Muscle layer of colon (tissue), 2 donors: ENCODE measurements around the gene UBR1.

Source experiments
- H3K27ac ChIP-seq: one replicate; pipeline ENCODE4 v1.7.0; 2013; ENCODE audit warnings: low read depth, mild to moderate bottlenecking, low read length, moderate library complexity
- H3K27me3 ChIP-seq, 2 donors: one replicate each; pipeline ENCODE4 v1.7.0; 2013; ENCODE audit warnings: low read length in 2 of 2, mild to moderate bottlenecking in 2 of 2; ENCODE audit not compliant: insufficient read depth in 2 of 2, control insufficient read depth in 1 of 2
- H3K36me3 ChIP-seq: one replicate; pipeline ENCODE4 v1.7.0; 2013; ENCODE audit warnings: mild to moderate bottlenecking, low read length; ENCODE audit not compliant: insufficient read depth
- H3K4me1 ChIP-seq: one replicate; pipeline ENCODE4 v1.7.0; 2013; ENCODE audit warnings: mild to moderate bottlenecking, low read length; ENCODE audit not compliant: insufficient read depth
- H3K4me3 ChIP-seq, 2 donors: one replicate each; pipeline ENCODE4 v1.7.0; 2013; ENCODE audit warnings: low read length in 2 of 2, low read depth in 1 of 2, mild to moderate bottlenecking in 1 of 2, moderate library complexity in 1 of 2
- H3K9ac ChIP-seq: one replicate; pipeline ENCODE4 v1.7.0; 2013; ENCODE audit warnings: low read length
- H3K9me3 ChIP-seq: one replicate; pipeline ENCODE4 v1.7.0; 2013; ENCODE audit warnings: mild to moderate bottlenecking, low read length
- donor health status: abdominal sarcoma.
- donor health status: Adenocarcinoma of cecum.

The UBR1 gene

DNA sequence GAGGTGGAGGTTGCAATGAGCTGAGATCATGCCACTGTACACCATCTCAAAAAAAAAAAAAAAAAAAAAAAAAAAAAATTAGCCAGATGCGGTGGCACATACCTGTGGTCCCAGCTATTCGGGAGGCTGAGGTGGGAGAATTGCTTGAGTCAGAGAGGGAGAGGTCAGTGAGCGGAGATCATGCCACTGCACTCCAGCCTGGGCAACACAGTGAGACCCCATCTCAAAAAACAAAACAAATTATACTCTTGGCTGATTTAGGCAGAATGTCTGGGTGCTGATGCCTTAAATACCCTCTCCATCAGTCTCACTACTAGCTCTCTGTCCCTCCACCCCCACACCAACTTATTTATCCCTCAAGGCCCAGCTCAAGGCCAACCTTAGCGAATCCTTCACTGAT, 14.0 kb downstream of the UBR1 start:
- no peaks in the 10 kb centered on the region for H3K27me3 ChIP-seq
- no peak overlapping the region for H3K4me3 ChIP-seq
- H3K27ac ChIP-seq, result no peak overlapping the region
- no peaks in the 10 kb centered on the region for H3K36me3 ChIP-seq
- H3K9me3 ChIP-seq, result no peaks in the 10 kb centered on the region
- H3K4me1 ChIP-seq, result peaks cover 9% of the 10 kb centered on the region
- no peak overlapping the region for H3K9ac ChIP-seq

DNA sequence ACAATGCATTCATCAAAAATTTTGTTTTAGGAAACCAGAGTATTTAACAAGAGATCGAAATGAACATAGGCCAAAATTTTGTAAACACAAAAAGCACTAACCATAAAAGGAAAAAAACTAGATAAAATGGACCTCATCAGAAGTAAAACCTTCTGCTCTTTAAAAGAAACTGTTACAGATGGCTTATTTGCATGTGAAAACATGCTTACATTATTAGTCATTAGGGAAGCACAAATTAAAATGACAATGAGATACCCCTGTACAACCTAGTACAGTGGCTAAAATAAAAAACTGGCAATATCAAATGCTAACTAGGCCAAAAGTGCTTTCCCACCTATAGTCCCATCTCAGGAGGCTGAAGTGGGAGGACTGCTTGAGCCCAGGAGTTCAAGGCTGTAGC, 19.3 kb downstream of the UBR1 start:
- Histone ChIP-seq H3K4me3 (no peak overlapping the region), H3K27ac (no peak overlapping the region), H3K36me3 (peaks cover 13% of the 10 kb centered on the region), H3K9ac (no peak overlapping the region), H3K4me1 (peaks cover 15% of the 10 kb centered on the region), H3K9me3 (no peaks in the 10 kb centered on the region), H3K27me3 (no peaks in the 10 kb centered on the region)

DNA sequence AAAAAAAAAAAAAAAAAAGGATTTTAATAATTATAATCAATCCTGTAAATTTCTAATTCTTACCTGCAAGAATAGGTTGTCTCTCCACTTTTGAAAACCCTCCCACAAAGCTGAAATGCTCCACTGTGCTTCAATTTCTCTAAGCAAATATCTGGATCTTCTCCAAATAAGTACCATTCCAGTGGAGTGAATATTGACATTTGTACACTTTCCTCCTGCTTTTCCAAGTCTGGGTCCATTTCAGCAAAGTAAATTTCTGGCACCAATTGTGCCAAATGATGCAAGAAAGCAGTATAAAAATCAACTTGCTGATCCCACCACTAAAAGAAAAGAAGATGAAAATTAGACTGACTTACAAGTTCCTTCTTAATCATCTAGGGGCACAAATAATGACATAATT, 19.9 kb downstream of the UBR1 start:
- Histone ChIP-seq H3K9ac (no peak overlapping the region), H3K4me3 (no peak overlapping the region), H3K4me1 (peaks cover 15% of the 10 kb centered on the region), H3K9me3 (no peaks in the 10 kb centered on the region), H3K36me3 (peaks cover 13% of the 10 kb centered on the region), H3K27me3 (no peaks in the 10 kb centered on the region), H3K27ac (no peak overlapping the region)

DNA sequence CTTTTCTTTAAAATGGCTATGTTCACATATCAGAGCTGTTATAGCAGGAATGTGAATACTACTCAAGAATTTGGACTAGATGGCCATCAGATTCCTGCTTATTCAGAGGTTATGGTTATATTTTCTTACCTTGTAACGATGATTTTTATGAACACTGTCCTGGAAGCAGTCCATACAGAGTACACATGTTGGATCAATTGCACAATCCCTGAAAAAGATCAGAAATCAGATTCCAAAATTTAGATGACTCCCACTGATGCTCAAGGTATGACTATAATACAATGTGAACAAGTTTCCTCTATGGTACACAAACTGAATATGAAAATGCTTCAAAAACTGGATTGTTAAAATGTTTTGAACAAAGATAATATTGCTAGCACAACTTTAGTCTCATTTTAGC, 23.3 kb downstream of the UBR1 start:
- Histone ChIP-seq H3K4me1 (peaks cover 15% of the 10 kb centered on the region), H3K9me3 (no peaks in the 10 kb centered on the region), H3K27me3 (no peaks in the 10 kb centered on the region), H3K9ac (no peak overlapping the region), H3K4me3 (no peak overlapping the region), H3K27ac (no peak overlapping the region), H3K36me3 (peaks cover 13% of the 10 kb centered on the region)

DNA sequence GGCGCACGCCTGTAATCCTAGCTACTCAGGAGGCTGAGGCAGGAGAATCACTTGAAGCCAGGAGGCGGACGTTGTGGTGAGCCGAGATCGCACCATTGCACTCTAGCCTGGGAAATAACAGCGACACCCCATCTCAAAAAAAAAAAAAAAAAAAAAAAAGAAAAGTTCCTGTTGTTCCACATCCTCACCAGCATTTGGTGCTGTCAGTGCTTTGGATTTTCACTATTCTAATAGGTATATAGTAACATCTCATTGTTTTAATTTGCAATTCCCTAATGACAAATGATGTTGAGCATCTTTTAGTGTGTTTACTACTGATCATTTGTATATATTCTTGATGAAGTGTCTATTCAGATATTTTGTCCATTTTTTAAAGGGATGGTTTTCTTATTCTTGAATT, 24.6 kb downstream of the UBR1 start:
- H3K4me1 ChIP-seq, result peaks cover 11% of the 10 kb centered on the region
- H3K27me3 ChIP-seq, result no peaks in the 10 kb centered on the region
- H3K9ac ChIP-seq, result no peak overlapping the region
- H3K36me3 ChIP-seq, result peaks cover 13% of the 10 kb centered on the region
- no peak overlapping the region for H3K27ac ChIP-seq
- no peaks in the 10 kb centered on the region for H3K9me3 ChIP-seq
- no peak overlapping the region for H3K4me3 ChIP-seq

DNA sequence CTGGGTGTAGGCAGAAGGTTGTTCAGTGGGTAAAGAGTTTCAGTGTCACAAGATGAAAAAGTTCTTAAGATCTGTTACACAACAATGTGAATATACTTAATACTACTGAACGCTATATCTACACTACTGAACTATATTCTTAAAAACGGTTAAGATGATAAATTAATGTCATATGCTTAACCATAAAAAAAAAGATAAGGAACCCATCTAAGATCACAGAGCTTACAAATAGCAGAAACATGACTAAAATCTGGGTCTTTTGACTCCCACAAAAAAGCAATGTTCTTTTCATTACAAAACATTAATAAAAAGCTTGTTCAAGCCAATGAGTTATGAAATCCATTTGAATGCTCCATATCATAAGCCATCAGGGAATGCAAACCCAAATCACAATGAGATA, 34.4 kb downstream of the UBR1 start:
- no peaks in the 10 kb centered on the region for H3K4me1 ChIP-seq
- H3K27ac ChIP-seq, result no peak overlapping the region
- H3K4me3 ChIP-seq, result no peak overlapping the region
- no peak overlapping the region for H3K9ac ChIP-seq
- peaks cover 46% of the 10 kb centered on the region for H3K36me3 ChIP-seq
- H3K9me3 ChIP-seq, result no peaks in the 10 kb centered on the region
- no peaks in the 10 kb centered on the region for H3K27me3 ChIP-seq

DNA sequence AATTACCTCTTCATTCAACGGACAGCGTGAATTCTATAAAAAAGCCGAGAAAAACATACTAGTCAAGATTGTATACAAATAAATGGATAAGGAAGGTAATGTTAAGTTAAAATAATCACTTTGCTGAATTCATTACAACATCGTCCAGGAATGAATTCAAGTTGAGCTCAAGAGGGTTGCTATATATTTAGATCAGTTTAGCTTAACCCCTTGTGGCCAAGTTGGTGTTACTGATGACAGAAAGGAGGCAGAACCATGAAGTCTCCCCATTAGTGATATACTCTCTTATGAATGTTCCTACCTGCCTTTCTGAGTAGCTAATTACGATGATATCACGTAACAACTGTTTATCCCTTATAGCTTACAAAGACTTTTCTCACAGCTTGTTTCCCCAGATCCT, 34.9 kb downstream of the UBR1 start:
- Histone ChIP-seq H3K4me1 (no peaks in the 10 kb centered on the region), H3K9me3 (no peaks in the 10 kb centered on the region), H3K27me3 (no peaks in the 10 kb centered on the region), H3K4me3 (no peak overlapping the region), H3K36me3 (peaks cover 46% of the 10 kb centered on the region), H3K9ac (no peak overlapping the region), H3K27ac (no peak overlapping the region)

DNA sequence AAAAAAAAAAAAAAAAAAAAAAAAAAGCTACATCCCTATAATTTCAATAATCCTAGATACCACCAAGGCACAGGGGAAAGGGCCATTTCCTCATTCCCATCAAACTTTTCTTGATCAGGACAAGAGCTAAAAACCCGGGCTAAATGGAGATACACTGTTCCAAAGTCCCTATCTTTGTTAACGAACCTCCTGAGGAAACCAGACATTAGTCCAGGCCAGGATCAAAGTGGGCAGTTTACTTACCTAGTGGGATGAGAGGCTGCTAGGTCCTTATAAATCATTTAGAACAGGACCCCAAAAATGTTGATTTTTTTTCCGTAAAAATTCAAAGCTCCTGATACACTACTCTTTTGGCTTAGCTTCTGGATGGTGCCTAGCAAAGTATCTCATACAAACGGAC, 35.6 kb downstream of the UBR1 start:
- Histone ChIP-seq H3K9me3 (no peaks in the 10 kb centered on the region), H3K27me3 (no peaks in the 10 kb centered on the region), H3K4me1 (no peaks in the 10 kb centered on the region), H3K4me3 (no peak overlapping the region), H3K36me3 (peaks cover 52% of the 10 kb centered on the region), H3K9ac (no peak overlapping the region), H3K27ac (no peak overlapping the region)

DNA sequence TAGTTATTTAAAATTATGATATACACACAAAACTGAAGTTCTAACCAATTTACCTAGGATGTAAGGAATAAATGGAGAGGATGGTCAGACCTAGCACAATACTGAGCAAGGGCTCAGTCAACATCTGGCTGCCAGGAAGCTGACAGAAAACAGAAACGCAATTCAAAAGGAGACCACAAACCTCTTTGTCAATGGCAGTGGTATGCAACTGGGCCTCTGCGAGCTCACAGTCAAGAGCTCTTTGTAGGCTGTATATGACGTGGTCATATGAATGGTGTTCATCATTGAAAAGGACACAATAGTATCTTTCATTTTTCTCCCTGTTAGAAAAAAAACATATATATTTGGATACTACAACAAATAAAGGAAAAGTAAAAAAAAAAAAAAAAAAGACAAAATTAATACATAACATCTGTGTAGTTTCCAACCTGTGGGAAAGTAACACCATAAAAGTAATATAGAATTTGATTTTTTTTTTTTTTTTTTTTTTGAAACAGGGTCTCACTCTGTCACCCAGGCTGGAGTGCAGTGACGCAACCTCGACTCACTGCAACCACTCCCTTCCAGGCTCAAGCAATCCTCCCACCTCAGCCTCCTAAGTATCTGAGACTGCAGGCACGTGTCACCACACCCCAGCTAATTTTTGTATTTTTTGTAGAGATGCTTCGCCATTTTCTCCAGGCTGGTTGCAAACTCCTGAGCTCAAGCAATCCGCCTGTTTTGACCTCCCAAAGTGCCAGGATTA, 37.9 kb downstream of the UBR1 start:
- peaks cover 44% of the 10 kb centered on the region for H3K36me3 ChIP-seq
- H3K27ac ChIP-seq, result no peak overlapping the region
- H3K9me3 ChIP-seq, result no peaks in the 10 kb centered on the region

DNA sequence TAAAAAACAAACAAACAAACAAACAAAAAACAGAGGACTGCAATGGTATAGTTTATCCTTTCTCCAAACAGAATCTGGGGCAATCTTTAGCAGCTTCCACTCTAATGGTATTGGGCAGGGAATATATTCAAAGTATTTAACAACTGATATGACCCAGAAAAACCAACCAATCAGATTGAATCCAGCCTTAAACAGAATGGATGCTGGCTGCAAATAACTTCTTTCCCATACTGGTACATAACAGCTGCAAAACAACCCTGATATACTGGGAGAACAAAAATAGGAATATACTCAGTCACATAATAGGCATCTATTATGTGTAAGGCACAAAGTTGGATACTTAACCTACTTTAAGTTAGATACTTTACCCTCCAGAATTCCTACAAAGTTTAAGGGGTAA, 49.1 kb downstream of the UBR1 start:
- no peak overlapping the region for H3K4me3 ChIP-seq
- H3K4me1 ChIP-seq, result no peaks in the 10 kb centered on the region
- no peaks in the 10 kb centered on the region for H3K27me3 ChIP-seq
- H3K27ac ChIP-seq, result no peak overlapping the region
- no peak overlapping the region for H3K9ac ChIP-seq
- H3K9me3 ChIP-seq, result no peaks in the 10 kb centered on the region
- H3K36me3 ChIP-seq, result peaks cover 57% of the 10 kb centered on the region

More for the DNA sequence above, 37.9 kb downstream of the UBR1 start:
- no peak overlapping the region for H3K9ac ChIP-seq
- no peaks in the 10 kb centered on the region for H3K4me1 ChIP-seq
- H3K4me3 ChIP-seq, result no peak overlapping the region
- H3K27me3 ChIP-seq, result no peaks in the 10 kb centered on the region

DNA sequence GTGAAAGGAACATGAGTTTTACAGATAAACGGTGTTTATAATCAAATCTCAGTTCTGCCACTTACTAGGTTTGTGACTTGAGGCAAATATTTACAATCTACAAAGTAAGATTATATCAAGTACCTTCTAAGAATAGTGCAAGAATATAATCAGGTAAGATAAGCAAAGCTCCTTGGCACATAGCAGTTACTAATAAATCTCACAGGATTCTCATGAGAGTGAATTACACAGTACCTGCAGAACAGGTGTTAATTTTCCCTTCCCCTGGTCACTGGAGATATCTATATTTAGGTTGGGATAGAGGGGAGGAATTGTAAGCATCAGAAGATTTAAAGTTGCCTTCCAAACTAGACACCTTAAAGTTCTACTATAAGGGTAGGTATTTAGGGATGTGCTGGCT, 53.0 kb downstream of the UBR1 start:
- Histone ChIP-seq H3K9ac (no peak overlapping the region), H3K4me3 (no peak overlapping the region), H3K9me3 (no peaks in the 10 kb centered on the region), H3K36me3 (peaks cover 37% of the 10 kb centered on the region), H3K4me1 (no peaks in the 10 kb centered on the region), H3K27ac (no peak overlapping the region), H3K27me3 (no peaks in the 10 kb centered on the region)

DNA sequence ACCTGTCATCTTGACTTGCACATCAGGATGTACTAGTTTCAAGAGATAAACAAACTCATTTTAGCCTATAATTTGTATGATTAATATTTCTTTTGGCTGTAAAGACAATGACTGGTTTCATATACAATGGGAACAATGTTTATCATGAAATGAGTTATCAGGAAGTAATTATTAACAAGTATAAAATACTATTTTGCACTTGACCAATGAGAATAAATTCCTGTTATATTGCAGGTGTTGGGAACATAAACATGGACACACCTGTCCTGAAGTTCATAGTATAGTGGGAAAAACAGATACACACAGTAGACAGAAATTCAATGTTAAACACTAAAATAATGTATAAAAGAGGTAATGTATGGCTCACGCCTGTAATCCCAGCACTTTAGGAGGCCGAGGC, 56.9 kb downstream of the UBR1 start:
- Histone ChIP-seq H3K4me3 (no peak overlapping the region), H3K27ac (no peak overlapping the region), H3K9me3 (no peaks in the 10 kb centered on the region), H3K4me1 (no peaks in the 10 kb centered on the region), H3K27me3 (no peaks in the 10 kb centered on the region), H3K36me3 (peaks cover 36% of the 10 kb centered on the region), H3K9ac (no peak overlapping the region)
